Activated naive CD8-positive, alpha-beta T cell treated with anti-CD3 and anti-CD28 coated beads, Interleukin-2, amount 50 U/mL, for 16 hours (primary cell): ENCODE measurements around the gene PLD1.

Experiments used
- DNase-seq: peaks from one replicate; pipeline ENCODE4 v3.0.0-alpha.2; 2020; ENCODE audit warnings: low read depth, low spot score

PLD1 gene

GRCh38 chr3:171797873-171798272 lies 12.4 kb downstream of the PLD1 start:
- DNase-seq, result no peak

- no peak for DNase-seq
These were observed 13.0 kb downstream of the PLD1 start for GRCh38 chr3:171797265-171797679.

GRCh38 chr3:171796625-171797264 lies 13.5 kb downstream of the PLD1 start:
- no peak for DNase-seq

GRCh38 chr3:171792531-171792930 lies 17.8 kb downstream of the PLD1 start:
- DNase-seq, result no peak

- no peak for DNase-seq
These were observed 18.6 kb downstream of the PLD1 start for GRCh38 chr3:171791692-171792076.

- DNase-seq, result no peak
These were observed 19.2 kb downstream of the PLD1 start for GRCh38 chr3:171790898-171791691.

- DNase-seq, result no peak
These were observed 19.7 kb downstream of the PLD1 start for GRCh38 chr3:171790574-171790897.

- DNase-seq, result no peak
These were observed 20.4 kb downstream of the PLD1 start for GRCh38 chr3:171789759-171790505.

GRCh38 chr3:171788546-171789351 lies 21.5 kb downstream of the PLD1 start:
- no peak for DNase-seq

GRCh38 chr3:171786997-171787396 lies 23.3 kb downstream of the PLD1 start:
- DNase-seq, result no peak

GRCh38 chr3:171784937-171785336 lies 25.3 kb downstream of the PLD1 start:
- no peak for DNase-seq

- no peak for DNase-seq
These were observed 25.9 kb downstream of the PLD1 start for GRCh38 chr3:171784387-171784786.

- DNase-seq, result no peak
These were observed 26.7 kb downstream of the PLD1 start for GRCh38 chr3:171783626-171784025.

GRCh38 chr3:171783086-171783485 lies 27.2 kb downstream of the PLD1 start:
- no peak for DNase-seq

- no peak for DNase-seq
These were observed 27.7 kb downstream of the PLD1 start for GRCh38 chr3:171782617-171783016.

- DNase-seq, result no peak
These were observed 28.6 kb downstream of the PLD1 start for GRCh38 chr3:171781711-171782127.

- DNase-seq, result no peak
These were observed 31.8 kb downstream of the PLD1 start for GRCh38 chr3:171778493-171778892.

GRCh38 chr3:171777596-171777995 lies 32.7 kb downstream of the PLD1 start:
- no peak for DNase-seq

- DNase-seq, result no peak
These were observed 33.3 kb downstream of the PLD1 start for GRCh38 chr3:171776839-171777583.

- DNase-seq, result no peak
These were observed 33.9 kb downstream of the PLD1 start for GRCh38 chr3:171776411-171776810.

GRCh38 chr3:171775943-171776342 lies 34.3 kb downstream of the PLD1 start:
- no peak for DNase-seq
